A549 (cell line): ENCODE data around the gene POLR2H. TPM values are rescaled to one million over a fixed set of nuclear protein-coding genes. Genes with fewer than 3 reads are reported as not detected.

ENCODE experiments used
- ATAC-seq, 2 experiments: fragments of 200-7000 bp in 1 of 2; fragments of >200 bp in 1 of 2; cut with Nextera tagmentation in 1 of 2; cut with Tn5 transposase in 1 of 2; 3 replicates each; pipeline versions ENCODE4 v1.8.0 to v1.9.1; 2018 to 2020; ENCODE audit warnings: mild to moderate bottlenecking in 1 of 2, moderate library complexity in 1 of 2
- CTCF ChIA-PET: fragments of 300-600 bp; sonication (Branson Sonifier 250); formaldehyde crosslinking; extraction: SDS; loops from one replicate; lab custom pipeline; 2021; ENCODE audit warnings: antibody characterized with exemption, inconsistent platforms; lab: Yijun Ruan, JAX
- POLR2A ChIA-PET: fragments of 350-600 bp; formaldehyde crosslinking; extraction: SDS; loops from one replicate; lab custom pipeline; 2021; ENCODE audit warnings: antibody characterized with exemption, inconsistent platforms; lab: Yijun Ruan, JAX
- DNase-seq, 2 experiments: peaks; one replicate each; pipeline versions ENCODE4 v3.0.0 to v3.0.0-alpha.2; 2011 to 2016; ENCODE audit warnings: low read depth in 1 of 2, low spot score in 1 of 2
- FAIRE-seq: peaks from 2 replicates; lab custom pipeline; 2011; peaks lifted over from hg19 to GRCh38; lab: Jason Lieb, UNC
- H3K27ac ChIP-seq, 2 experiments: fragments of >200 bp; sonication (Bioruptor Twin); formaldehyde crosslinking; 3 replicates each; pipeline ENCODE4 v1.5.1; 2016 to 2017
- H3K4me1 ChIP-seq: fragments of >200 bp; sonication (Bioruptor Twin); formaldehyde crosslinking; 3 replicates; pipeline ENCODE4 v1.6.1; 2016
- H3K4me2 ChIP-seq: fragments of >200 bp; sonication (Bioruptor Twin); formaldehyde crosslinking; 3 replicates; pipeline ENCODE4 v1.6.1; 2016
- H3K4me3 ChIP-seq: fragments of >200 bp; sonication (Bioruptor Twin); formaldehyde crosslinking; 3 replicates; pipeline ENCODE4 v1.5.1; 2016
- H3K9me3 ChIP-seq: fragments of >200 bp; sonication (Bioruptor Twin); formaldehyde crosslinking; 3 replicates; pipeline ENCODE4 v1.6.1; 2016
- EHMT2 ChIP-seq: fragments of 200-600 bp; sonication (generic); IDR thresholded peaks from 2 replicates; pipeline ENCODE4 v1.6.1; 2016; ENCODE audit warnings: antibody characterized with exemption, low read depth, mild to moderate bottlenecking, moderate library complexity
- ESRRA ChIP-seq: fragments of 150-350 bp; IDR thresholded peaks from 2 replicates; pipeline ENCODE4 v1.6.1; 2014; ENCODE audit warnings: mild to moderate bottlenecking, low read length, borderline replicate concordance
- HEYL ChIP-seq: fragments of 250-450 bp; sonication (Bioruptor Pico); IDR thresholded peaks from 2 replicates; pipeline ENCODE4 v1.8.0; 2021; ENCODE audit warnings: mild to moderate bottlenecking, moderate library complexity
- JUN ChIP-seq, 2 experiments: fragments of >200 bp; sonication (Bioruptor Twin); formaldehyde crosslinking; IDR thresholded peaks; 2 replicates in 1 of 2; 3 replicates in 1 of 2; pipeline ENCODE4 v1.6.1; 2016 to 2017
- NPAS2 ChIP-seq: fragments of 250-450 bp; sonication (Bioruptor Pico); IDR thresholded peaks from 2 replicates; pipeline ENCODE4 v1.8.0; 2022; ENCODE audit warnings: mild to moderate bottlenecking, moderate library complexity, borderline replicate concordance
- PHF8 ChIP-seq: fragments of 200-600 bp; sonication (generic); IDR thresholded peaks from 2 replicates; pipeline ENCODE4 v1.6.1; 2016; ENCODE audit warnings: low read depth, mild to moderate bottlenecking, antibody characterized with exemption, moderate library complexity, borderline replicate concordance
- POLR2A ChIP-seq: IDR thresholded peaks from 2 replicates; pipeline ENCODE4 v1.6.1; 2012; ENCODE audit warnings: mild to moderate bottlenecking, low read length
- RAD21 ChIP-seq, 2 experiments: fragments of >200 bp in 1 of 2; sonication (Bioruptor Twin) in 1 of 2; formaldehyde crosslinking in 1 of 2; IDR thresholded peaks in 1 of 2; conservative IDR thresholded peaks in 1 of 2; 2 replicates in 1 of 2; 3 replicates in 1 of 2; pipeline ENCODE4 v1.6.1; 2012 to 2018; ENCODE audit warnings: inconsistent platforms in 1 of 2
- RARB ChIP-seq: fragments of 250-450 bp; sonication (Bioruptor Pico); IDR thresholded peaks from 2 replicates; pipeline ENCODE4 v1.8.0; 2021; ENCODE audit warnings: mild to moderate bottlenecking, moderate library complexity
- ZFP36 ChIP-seq: fragments of 450-650 bp; IDR thresholded peaks from 2 replicates; pipeline ENCODE4 v1.6.1; 2014; ENCODE audit warnings: borderline replicate concordance; ENCODE audit not compliant: partially characterized antibody
- WGBS: methylation state at CpG from one replicate; pipeline ENCODE4 v1.1.6; 2017; ENCODE audit errors: missing lambda C conversion rate; 5-methylcytosine and 5-hydroxymethylcytosine counted together
- polyA plus RNA-seq, 4 experiments: library from polyadenylated mRNA; depleted of rRNA in 3 of 4; stranded (reverse); fragments of >200 nt; fragmentation: RNase III in 1 of 4; extraction: RNeasy Plus Mini Kit Qiagen cat#74134 plus additional on column Dnase treatment in 1 of 4; gene quantifications; 2 replicates in 3 of 4; 3 replicates in 1 of 4; pipeline ENCODE4 v1.2.3, GENCODE V29; 2011 to 2017
- TF ChIP-seq, protein P1 (sequence below): IDR thresholded peaks from 2 replicates; pipeline ENCODE4 v1.6.1; 2012
- TF ChIP-seq, protein P2 (sequence below): fragments of >200 bp; sonication (Bioruptor Twin); formaldehyde crosslinking; IDR thresholded peaks from 3 replicates; pipeline ENCODE4 v1.6.1; 2016
- TF ChIP-seq, protein P3 (sequence below): IDR thresholded peaks from 2 replicates; pipeline ENCODE4 v1.6.1; 2012

The POLR2H gene
- polyA plus RNA-seq, 2 of the 4 experiments (the other 2 are of a cell fraction) = 104 to 127 TPM

DNA sequence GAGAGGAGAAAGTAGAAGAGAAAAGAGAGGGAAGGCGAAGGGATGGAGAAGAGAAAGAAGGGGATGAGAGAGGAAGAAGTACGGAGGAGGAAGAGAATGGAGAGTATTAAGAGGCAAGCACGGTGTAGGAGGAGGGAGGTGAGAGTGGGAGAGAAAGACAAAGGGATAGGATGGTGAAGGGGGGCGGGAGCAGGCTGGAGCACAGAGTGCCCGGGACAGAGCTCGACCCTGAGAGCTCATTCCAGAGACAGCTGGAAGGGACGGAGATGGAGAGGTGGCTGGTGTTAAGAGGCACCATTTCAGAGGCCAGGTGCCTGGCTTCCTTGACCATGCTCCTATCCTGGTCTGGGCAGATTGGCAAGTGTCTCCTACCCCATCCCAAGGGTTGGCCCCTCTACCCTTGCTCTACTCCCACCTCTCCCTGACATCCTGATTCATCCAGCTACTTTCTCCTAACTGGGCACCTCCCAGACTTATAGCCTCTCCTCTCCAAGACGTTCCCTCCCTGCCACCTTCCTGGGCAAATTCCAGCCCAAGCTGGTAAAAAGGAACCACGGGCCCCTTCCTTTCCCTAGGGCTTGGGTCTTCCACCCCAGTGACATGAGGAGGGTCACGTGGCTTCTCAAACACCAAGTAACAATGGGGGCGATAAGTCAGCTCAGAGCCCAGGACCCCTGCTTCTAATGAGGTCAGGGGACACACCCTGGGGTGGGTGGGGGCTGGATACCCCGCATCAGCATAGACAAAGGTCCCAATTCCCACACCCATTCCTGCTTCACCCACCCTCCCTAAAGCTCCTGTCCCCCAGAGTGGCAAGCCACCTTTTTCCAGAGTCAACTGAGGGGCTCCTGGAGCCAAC lies 1.2 kb upstream of the POLR2H start:
- DNase-seq (no peak), FAIRE-seq (no peak), ATAC-seq (no peak)
- 84% methylated on average over 12 of the region's 12 CpGs for WGBS
- POLR2A ChIA-PET = no interaction called here
- peak overlapping the region; percentile 94 to 97; a peak in 5 of 6 replicates for H3K27ac ChIP-seq
- H3K9me3 ChIP-seq = no peaks in the 10 kb centered on the region
- CTCF ChIA-PET = interaction anchor here (0.6 to 1.6 kb wide), 6 partner anchors 11 to 201 kb away, joined by 3 to 6 read pairs (median 3); partner anchors contain the start of gene EPHB3
- TF ChIP-seq ESRRA = no peak
- no peak for TF ChIP-seq NPAS2 (CRISPR knock-in tag)
- TF ChIP-seq RARB (CRISPR knock-in tag) = no peak
- TF ChIP-seq HEYL (CRISPR knock-in tag) = no peak
- TF ChIP-seq EHMT2 = no peak
- no peak for TF ChIP-seq ZFP36
- TF ChIP-seq, protein P1, sequence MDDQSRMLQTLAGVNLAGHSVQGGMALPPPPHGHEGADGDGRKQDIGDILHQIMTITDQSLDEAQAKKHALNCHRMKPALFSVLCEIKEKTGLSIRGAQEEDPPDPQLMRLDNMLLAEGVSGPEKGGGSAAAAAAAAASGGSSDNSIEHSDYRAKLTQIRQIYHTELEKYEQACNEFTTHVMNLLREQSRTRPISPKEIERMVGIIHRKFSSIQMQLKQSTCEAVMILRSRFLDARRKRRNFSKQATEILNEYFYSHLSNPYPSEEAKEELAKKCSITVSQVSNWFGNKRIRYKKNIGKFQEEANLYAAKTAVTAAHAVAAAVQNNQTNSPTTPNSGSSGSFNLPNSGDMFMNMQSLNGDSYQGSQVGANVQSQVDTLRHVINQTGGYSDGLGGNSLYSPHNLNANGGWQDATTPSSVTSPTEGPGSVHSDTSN = no peak
- peak overlapping the region; percentile 79 for H3K4me3 ChIP-seq
- H3K4me1 ChIP-seq = peaks cover 20% of the 10 kb centered on the region
- H3K4me2 ChIP-seq = peak overlapping the region; percentile 97

DNA sequence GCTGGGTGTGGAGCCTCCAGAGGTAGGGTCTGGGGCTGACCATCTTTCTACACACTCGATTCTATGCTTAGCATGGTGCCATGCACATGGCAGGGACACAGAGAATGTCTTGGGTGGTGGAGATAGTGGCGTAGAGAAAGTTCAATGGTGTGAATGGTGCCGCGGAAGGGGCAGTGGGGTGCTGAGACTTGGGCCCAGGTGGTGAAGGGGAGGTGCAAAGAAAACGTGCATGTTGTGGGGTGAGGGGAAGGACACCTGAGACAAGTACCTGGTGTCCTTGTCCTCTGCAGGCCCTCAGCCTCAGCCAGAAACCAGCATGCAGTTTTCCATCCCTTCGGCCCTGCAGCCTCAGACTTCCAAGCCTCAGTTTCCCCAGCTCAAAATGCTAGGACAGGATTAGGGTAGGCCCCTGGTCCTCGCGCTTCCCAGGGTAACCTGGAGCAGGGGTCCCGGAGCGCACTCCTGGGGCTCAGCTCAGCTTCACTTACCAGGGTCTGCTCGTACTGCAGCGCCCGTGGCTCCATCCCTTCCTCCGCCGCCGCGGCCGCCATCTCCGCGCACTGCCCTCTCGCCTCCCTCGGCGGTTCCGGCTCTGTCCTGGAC lies 480 bp upstream of the POLR2H start:
- Histone ChIP-seq H3K4me2 (peak overlapping the region; percentile 97), H3K4me3 (peak overlapping the region; percentile 79), H3K27ac (peak overlapping the region; percentile 94 to 97), H3K9me3 (no peaks in the 10 kb centered on the region), H3K4me1 (peaks cover 20% of the 10 kb centered on the region)
- ChIA-PET CTCF (interaction anchor here (0.6 to 1.6 kb wide), 6 partner anchors 9 to 201 kb away, joined by 3 to 6 read pairs (median 3); partner anchors contain the start of gene EPHB3), POLR2A (interaction anchor here (1.1 kb wide), 1 partner anchor 15 kb away, joined by 3 read pairs; no protein-coding TSS in a partner anchor)
- TF ChIP-seq, protein P2, sequence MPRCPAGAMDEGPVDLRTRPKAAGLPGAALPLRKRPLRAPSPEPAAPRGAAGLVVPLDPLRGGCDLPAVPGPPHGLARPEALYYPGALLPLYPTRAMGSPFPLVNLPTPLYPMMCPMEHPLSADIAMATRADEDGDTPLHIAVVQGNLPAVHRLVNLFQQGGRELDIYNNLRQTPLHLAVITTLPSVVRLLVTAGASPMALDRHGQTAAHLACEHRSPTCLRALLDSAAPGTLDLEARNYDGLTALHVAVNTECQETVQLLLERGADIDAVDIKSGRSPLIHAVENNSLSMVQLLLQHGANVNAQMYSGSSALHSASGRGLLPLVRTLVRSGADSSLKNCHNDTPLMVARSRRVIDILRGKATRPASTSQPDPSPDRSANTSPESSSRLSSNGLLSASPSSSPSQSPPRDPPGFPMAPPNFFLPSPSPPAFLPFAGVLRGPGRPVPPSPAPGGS = no peak
- TF ChIP-seq, protein P3, sequence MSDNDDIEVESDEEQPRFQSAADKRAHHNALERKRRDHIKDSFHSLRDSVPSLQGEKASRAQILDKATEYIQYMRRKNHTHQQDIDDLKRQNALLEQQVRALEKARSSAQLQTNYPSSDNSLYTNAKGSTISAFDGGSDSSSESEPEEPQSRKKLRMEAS = peak; percentile 9; the same call in 1 of the 2 replicates
- TF ChIP-seq JUN (IDR thresholded peaks at IDR 0.05) = no peak
- 0 out of 2 replicates have a peak, but pooled peaks have one; percentile 1 for TF ChIP-seq PHF8
- 0 out of 6 replicates have a peak, but pooled peaks of 1 of the 2 experiments have one; percentile 0 for ATAC-seq
- 11% methylated on average over 18 of the region's 24 CpGs for WGBS
- no peak for DNase-seq
- no peak for FAIRE-seq

DNA sequence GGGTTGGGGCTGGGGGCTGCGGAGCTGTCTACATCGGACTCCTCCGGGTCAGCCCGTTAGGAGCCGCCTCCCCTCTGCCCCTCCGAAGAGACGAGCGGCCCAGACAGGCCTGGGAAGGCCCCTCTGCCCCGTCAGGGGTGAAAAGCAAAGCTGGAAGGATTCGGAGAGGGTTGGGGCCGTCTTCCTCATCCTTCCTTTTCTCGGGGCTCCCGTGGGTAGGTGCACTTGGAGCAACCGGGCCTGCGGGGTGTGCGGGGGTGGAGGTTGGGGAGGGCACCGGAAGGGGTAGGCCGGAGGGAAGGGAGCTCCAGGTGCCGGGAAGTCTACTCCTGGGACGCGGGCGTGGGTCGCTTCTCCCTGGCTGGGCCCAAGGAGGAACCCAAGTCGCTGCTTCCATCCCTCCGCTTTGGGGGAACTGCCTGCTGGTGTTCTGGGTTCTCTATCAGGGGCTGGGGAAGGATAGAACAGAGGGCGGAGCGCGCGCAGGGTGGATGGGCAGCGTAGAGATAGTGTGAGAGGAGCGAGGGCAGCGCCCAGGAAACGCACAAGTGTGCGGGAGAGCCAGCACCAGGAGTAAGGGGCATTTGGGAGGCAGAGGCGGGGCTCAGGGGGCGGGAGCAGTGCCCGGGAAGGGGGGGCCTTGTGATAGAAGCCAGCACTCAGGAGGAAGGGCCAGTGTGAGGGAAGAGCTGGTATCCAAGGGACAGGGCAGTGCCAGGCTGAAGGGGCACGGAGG lies 590 bp downstream of the POLR2H start:
- no peaks in the 10 kb centered on the region for H3K9me3 ChIP-seq
- POLR2A ChIA-PET = interaction anchor here (0.6 to 1.4 kb wide), 7 partner anchors 10 to 1293 kb away, joined by 3 to 4 read pairs (median 3); no protein-coding TSS in a partner anchor
- FAIRE-seq = no peak
- peak; percentile 64 for TF ChIP-seq POLR2A
- TF ChIP-seq RAD21 (conservative IDR thresholded peaks at IDR 0.05 in 1 of 2, IDR thresholded peaks at IDR 0.05 in 1 of 2) = no peak
- TF ChIP-seq, all 56 proteins: peak for 1
- DNase-seq (peak; percentile 36 to 81), ATAC-seq (peak; percentile 62 to 69)
- Histone ChIP-seq H3K4me1 (peaks cover 20% of the 10 kb centered on the region), H3K27ac (peak overlapping the region; percentile 94 to 97), H3K4me2 (peak overlapping the region; percentile 97), H3K4me3 (peak overlapping the region; percentile 79)
- 2% methylated on average over 27 of the region's 38 CpGs for WGBS
- CTCF ChIA-PET = interaction anchor here (0.5 to 1.6 kb wide), 9 partner anchors 8 to 418 kb away, joined by 3 to 5 read pairs (median 3); partner anchors contain the start of gene FAM131A
